ENCODE data around the gene GPBP1L1.

The GPBP1L1 gene

DNA sequence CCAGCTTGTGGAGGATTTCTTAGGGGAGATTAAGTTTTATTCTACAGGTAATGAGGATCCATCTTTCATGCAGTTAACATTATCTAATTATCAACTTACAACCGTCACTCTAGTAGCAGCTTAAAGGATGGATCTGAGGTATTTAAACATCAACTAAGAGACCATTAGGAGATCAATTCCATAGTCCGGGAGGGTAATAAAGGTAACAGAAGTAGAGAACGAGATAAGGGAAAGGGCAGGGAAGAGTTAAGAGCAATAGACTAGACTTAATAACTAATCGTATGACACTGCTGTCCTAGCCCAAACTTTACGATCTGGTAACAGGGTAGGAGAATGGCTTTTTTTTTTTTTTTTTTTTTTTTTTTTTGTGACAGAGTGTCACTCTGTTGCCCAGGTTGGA lies 43.0 kb downstream of the GPBP1L1 start:
- no peak for TF ChIP-seq CTCF (IDR thresholded peaks at IDR 0.05; ENCODE audit: borderline replicate concordance, control extremely low read depth, extremely low read depth, insufficient read depth, missing control alignments)
- in situ Hi-C loops (cut with MboI; ENCODE audit: low sequenced_read_pairs, unreplicated experiment): no loop called here
- no peak for DNase-seq (ENCODE audit: low spot score)

DNA sequence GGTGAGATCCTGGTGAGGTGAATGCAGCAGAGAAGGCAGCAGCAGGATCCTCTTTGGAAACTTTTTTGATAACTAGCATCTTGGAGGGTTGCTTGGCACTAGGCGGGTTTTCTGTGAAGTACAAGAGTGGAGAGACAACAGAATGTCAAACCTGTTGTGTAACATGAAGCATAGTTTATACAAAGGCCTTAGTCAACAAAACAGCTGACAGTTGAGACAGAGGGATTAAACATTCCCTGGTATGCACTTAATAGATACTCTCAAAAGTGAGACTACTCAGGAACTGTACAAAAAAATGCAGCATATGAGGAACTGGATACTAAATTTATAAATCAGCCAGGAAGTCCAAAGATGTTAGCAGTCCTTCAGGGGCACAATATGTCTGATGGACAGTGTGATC lies 46.0 kb downstream of the GPBP1L1 start:
- in situ Hi-C loops (cut with MboI; ENCODE audit: low sequenced_read_pairs, unreplicated experiment): no loop called here
- no peak for DNase-seq (ENCODE audit: low spot score)
- TF ChIP-seq CTCF (IDR thresholded peaks at IDR 0.05; ENCODE audit: borderline replicate concordance, control extremely low read depth, extremely low read depth, insufficient read depth, missing control alignments): no peak

GRCh38 chr1:45635211-45635610 lies 51.1 kb downstream of the GPBP1L1 start:
- DNase-seq (ENCODE audit: low spot score): no peak
- no peak for TF ChIP-seq CTCF (IDR thresholded peaks at IDR 0.05; ENCODE audit: borderline replicate concordance, control extremely low read depth, extremely low read depth, insufficient read depth, missing control alignments)
- in situ Hi-C loops (cut with MboI; ENCODE audit: low sequenced_read_pairs, unreplicated experiment): no loop called here

DNA sequence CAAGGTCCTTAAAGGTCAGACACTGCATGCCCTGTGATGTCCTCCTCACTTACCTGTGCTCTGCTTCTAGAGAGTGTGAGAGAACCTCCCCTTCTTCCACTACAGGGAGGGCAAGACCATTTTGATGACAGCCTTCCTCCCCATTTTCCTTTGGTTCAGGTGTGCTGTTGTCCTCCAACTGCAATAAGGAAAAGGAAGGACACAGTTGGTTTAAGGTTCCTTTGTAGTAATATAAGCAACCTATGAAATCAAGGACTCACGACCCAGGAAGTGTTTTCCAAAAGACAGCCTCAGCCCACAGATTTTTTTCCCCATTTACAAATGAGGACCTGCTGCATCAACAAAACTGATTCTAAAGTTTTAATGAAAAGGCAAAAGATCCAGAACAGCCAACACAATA lies 55.9 kb downstream of the GPBP1L1 start:
- in situ Hi-C loops (cut with MboI; ENCODE audit: low sequenced_read_pairs, unreplicated experiment): no loop called here
- DNase-seq (ENCODE audit: low spot score): no peak
- no peak for TF ChIP-seq CTCF (IDR thresholded peaks at IDR 0.05; ENCODE audit: borderline replicate concordance, control extremely low read depth, extremely low read depth, insufficient read depth, missing control alignments)

DNA sequence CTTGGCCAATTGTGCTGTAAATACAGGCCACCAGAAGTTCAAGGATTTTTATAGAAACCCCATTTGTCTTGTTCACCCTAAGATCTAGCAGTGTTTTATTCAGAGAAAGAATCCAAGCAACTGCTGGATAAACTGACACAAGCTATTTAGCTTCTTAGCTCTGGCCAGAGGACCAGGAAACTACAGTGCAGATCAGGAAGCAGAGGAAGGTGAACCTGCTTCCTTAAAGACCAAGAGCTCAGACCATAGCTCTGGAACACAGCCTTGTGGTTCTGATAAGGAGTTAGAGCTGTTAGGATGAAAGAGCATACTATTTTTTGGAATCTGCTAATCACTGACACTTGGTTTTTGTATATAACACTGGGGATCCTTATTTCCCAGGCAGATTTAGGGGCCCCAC lies 57.3 kb downstream of the GPBP1L1 start:
- in situ Hi-C loops (cut with MboI; ENCODE audit: low sequenced_read_pairs, unreplicated experiment): no loop called here

GRCh38 chr1:45623972-45624371 lies 62.4 kb downstream of the GPBP1L1 start, which contains the start of gene CCDC17:
Gene CCDC17 (minus strand): TSS chr1:45624054. CDS start chr1:45623909, 145 bp downstream.
- in situ Hi-C loops (cut with MboI; ENCODE audit: low sequenced_read_pairs, unreplicated experiment): no loop called here
- no peak for TF ChIP-seq CTCF (IDR thresholded peaks at IDR 0.05; ENCODE audit: borderline replicate concordance, control extremely low read depth, extremely low read depth, insufficient read depth, missing control alignments)
- no peak for DNase-seq (ENCODE audit: low spot score)

More for the DNA sequence above, 57.3 kb downstream of the GPBP1L1 start:
- DNase-seq (ENCODE audit: low spot score): no peak
- no peak for TF ChIP-seq CTCF (IDR thresholded peaks at IDR 0.05; ENCODE audit: borderline replicate concordance, control extremely low read depth, extremely low read depth, insufficient read depth, missing control alignments)

Data from GM13976 (cell line).